Activated gamma-delta T cell treated with anti-CD3 and anti-CD28 coated beads, Interleukin-2, amount 50 U/mL, for 16 hours (primary cell): ENCODE data around the gene FAM193A.
"Not testable (repeated sequence)": the region's sequence is repeated elsewhere in the genome, so short reads cannot be mapped to it uniquely, and the experiment has no call there.

ENCODE experiments used
- DNase-seq: peaks from one replicate; pipeline ENCODE4 v3.0.0-alpha.2; 2020; ENCODE audit warnings: low read depth

The FAM193A gene

GRCh38 chr4:2578106-2578505 lies 41.7 kb downstream of the FAM193A start:
- no peak for DNase-seq

GRCh38 chr4:2579910-2580309 lies 43.5 kb downstream of the FAM193A start:
- DNase-seq, result no peak

- DNase-seq, result no peak
Measured at GRCh38 chr4:2583092-2583491, 46.6 kb downstream of the FAM193A start.

GRCh38 chr4:2583517-2583916 lies 47.1 kb downstream of the FAM193A start:
- no peak for DNase-seq

GRCh38 chr4:2586502-2586901 lies 50.1 kb downstream of the FAM193A start:
- DNase-seq, result no peak

GRCh38 chr4:2587213-2587823 lies 50.9 kb downstream of the FAM193A start:
- no peak for DNase-seq

GRCh38 chr4:2588259-2588658 lies 51.8 kb downstream of the FAM193A start:
- DNase-seq, result no peak

GRCh38 chr4:2591189-2591588 lies 54.7 kb downstream of the FAM193A start:
- DNase-seq, result no peak

- DNase-seq, result not testable (repeated sequence)
Measured at GRCh38 chr4:2592014-2592413, 55.6 kb downstream of the FAM193A start.

- DNase-seq, result no peak
Measured at GRCh38 chr4:2592572-2592971, 56.1 kb downstream of the FAM193A start.

- no peak for DNase-seq
Measured at GRCh38 chr4:2593003-2593402, 56.6 kb downstream of the FAM193A start.

- no peak for DNase-seq
Measured at GRCh38 chr4:2595436-2595835, 59.0 kb downstream of the FAM193A start.

GRCh38 chr4:2595952-2596552 lies 59.6 kb downstream of the FAM193A start:
- DNase-seq, result no peak

- DNase-seq, result no peak
Measured at GRCh38 chr4:2596611-2597010, 60.2 kb downstream of the FAM193A start.

- no peak for DNase-seq
Measured at GRCh38 chr4:2598511-2599303, 62.3 kb downstream of the FAM193A start.

GRCh38 chr4:2599304-2599654 lies 62.8 kb downstream of the FAM193A start:
- no peak for DNase-seq

GRCh38 chr4:2600878-2601277 lies 64.4 kb downstream of the FAM193A start:
- DNase-seq, result no peak

- DNase-seq, result no peak
Measured at GRCh38 chr4:2604614-2605013, 68.2 kb downstream of the FAM193A start.

- no peak for DNase-seq
Measured at GRCh38 chr4:2606960-2607506, 70.6 kb downstream of the FAM193A start.

- no peak for DNase-seq
Measured at GRCh38 chr4:2607822-2608221, 71.4 kb downstream of the FAM193A start.

GRCh38 chr4:2608291-2608690 lies 71.8 kb downstream of the FAM193A start:
- DNase-seq, result no peak

GRCh38 chr4:2615821-2616220 lies 79.4 kb downstream of the FAM193A start:
- DNase-seq, result no peak

- no peak for DNase-seq
Measured at GRCh38 chr4:2617955-2618354, 81.5 kb downstream of the FAM193A start.
